Measurements from ENCODE around the gene P2RY6.

Gene P2RY6, protein sequence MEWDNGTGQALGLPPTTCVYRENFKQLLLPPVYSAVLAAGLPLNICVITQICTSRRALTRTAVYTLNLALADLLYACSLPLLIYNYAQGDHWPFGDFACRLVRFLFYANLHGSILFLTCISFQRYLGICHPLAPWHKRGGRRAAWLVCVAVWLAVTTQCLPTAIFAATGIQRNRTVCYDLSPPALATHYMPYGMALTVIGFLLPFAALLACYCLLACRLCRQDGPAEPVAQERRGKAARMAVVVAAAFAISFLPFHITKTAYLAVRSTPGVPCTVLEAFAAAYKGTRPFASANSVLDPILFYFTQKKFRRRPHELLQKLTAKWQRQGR

DNA sequence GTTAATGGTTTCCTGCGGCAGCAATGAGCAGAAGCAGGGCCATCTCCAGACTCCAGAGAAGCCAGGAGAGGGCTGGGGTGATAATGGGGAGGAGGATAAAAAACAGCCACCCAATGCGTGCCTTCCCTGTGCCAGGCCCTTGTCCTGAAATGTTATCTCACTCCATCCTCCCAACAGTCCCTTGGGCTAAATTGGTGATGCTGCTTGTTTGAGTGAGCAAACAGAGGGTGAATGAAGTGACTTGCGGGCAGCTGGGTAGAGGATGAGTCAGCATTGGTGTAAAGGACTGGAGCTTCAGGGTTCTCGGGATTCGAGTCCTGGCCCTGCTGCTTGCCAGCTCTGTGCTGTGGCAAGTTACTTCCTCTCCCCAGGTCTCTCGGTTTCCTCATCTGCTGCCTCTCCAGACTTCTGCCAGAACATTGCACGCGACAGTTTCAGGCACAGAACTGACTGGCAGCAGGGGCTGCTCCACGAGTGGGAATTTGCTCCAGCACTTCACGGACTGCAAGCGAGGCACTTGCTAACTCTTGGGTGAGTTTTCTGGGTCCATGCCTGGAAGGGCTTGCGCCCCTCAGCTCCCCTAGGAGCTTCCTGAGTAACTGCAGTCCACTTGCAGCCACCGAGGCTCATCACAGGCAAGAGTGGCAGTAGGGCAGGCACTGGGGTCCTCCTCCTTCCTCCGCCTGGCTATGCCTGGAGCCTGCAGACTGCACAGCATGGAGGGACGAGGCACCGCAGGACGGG, at the start of gene P2RY6:
TSS of gene P2RY6 (plus strand) at position 403 of the 744 bp plus-strand sequence. CDS start 24,181 bp downstream, outside the sequence.
- Histone ChIP-seq H3K36me3 (replicated peaks) (no peaks in the 10 kb centered on the region), H3K27me3 (replicated peaks) (no peaks in the 10 kb centered on the region), H3K27ac (no peak within 1 kb of the TSS), H3K4me3 (ENCODE audit: low read depth, low read length) (no peak within 1 kb of the TSS)
- DNase-seq, result no peak
- in situ Hi-C loops (cut with HindIII; ENCODE audit: low pct_ligation_motif_present, low sequenced_read_pairs), result no loop called here
- TF ChIP-seq, protein P1, sequence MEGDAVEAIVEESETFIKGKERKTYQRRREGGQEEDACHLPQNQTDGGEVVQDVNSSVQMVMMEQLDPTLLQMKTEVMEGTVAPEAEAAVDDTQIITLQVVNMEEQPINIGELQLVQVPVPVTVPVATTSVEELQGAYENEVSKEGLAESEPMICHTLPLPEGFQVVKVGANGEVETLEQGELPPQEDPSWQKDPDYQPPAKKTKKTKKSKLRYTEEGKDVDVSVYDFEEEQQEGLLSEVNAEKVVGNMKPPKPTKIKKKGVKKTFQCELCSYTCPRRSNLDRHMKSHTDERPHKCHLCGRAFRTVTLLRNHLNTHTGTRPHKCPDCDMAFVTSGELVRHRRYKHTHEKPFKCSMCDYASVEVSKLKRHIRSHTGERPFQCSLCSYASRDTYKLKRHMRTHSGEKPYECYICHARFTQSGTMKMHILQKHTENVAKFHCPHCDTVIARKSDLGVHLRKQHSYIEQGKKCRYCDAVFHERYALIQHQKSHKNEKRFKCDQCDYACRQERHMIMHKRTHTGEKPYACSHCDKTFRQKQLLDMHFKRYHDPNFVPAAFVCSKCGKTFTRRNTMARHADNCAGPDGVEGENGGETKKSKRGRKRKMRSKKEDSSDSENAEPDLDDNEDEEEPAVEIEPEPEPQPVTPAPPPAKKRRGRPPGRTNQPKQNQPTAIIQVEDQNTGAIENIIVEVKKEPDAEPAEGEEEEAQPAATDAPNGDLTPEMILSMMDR (IDR thresholded peaks at IDR 0.05; ENCODE audit: low read depth, low read length, missing control alignments), result no peak

DNA sequence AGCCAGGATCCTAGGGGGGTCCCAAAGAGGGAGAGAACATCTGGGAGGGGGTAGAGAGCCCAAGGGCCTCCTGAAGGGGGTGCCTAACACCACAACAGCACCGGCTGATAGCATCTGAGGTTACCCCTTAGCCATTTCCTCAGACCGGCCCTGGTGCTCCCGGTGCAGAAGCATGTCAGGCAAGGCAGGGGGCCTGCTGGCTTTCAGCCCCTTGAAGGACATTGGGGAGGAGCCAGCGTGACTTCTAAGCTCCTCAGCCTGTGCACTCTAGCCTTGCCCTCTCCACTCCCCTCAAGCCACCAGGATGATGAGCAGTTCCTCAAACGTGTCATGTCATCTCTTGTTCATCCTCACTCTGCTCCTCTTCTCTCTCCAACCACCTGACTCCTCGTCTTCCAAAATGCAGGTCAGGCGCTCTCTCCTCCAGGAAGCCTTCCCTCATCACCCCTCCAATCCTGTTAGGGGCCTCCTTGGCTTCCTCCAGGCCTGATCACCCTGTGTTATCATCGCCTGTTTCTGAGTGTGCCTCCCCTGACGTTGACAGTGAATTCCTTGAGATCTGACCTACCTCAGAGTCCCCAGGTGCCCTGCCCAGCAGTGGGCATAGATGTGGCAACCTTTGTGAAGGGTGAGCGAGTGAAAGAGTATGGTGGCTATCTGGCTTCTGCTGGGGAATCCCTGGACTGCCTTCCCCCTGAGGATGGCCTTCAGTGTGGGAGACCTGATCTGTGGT, 48.0 kb upstream of the P2RY6 start:
- in situ Hi-C loops (cut with HindIII; ENCODE audit: low pct_ligation_motif_present, low sequenced_read_pairs), result no loop called here
- no peak for DNase-seq
- Histone ChIP-seq H3K27ac (no peak overlapping the region), H3K4me3 (ENCODE audit: low read depth, low read length) (no peak overlapping the region), H3K36me3 (replicated peaks) (no peaks in the 10 kb centered on the region), H3K27me3 (replicated peaks) (no peaks in the 10 kb centered on the region)
- TF ChIP-seq, protein P1 (IDR thresholded peaks at IDR 0.05; ENCODE audit: low read depth, low read length, missing control alignments), result no peak

DNA sequence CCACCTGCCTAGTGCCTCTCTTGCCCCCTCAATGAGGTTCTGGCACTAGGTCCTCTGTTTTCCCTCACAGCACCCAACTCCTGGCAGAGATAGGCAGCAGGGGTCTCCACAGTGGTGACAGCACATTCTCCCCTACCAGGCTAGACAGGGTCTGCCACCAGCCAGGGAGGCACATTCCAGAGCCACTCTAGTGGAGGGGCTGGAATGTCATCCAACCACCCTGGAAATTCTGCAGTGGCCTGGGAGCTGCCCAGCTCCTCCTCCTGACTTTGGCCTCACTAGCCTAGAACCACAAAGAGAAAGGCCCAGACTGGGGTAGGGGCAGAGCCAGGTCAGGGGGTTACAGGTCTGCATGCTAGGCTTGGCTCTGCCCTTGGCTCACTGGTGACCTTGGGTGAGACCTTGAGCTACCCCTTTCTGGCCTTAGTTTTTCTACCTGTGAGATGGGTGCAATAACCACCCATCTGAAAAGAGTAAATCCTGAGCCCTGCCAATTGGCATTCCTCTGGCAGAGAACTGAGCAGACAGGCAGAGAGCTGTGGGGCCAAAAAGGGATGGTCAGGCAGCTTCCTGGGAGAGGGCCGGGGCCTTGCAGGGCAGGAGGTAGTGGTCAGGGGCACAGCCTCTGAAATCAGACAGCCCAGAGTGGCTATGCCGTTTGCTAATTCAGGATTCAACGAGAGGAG, 47.0 kb upstream of the P2RY6 start:
- Histone ChIP-seq H3K4me3 (ENCODE audit: low read depth, low read length) (no peak overlapping the region), H3K27me3 (replicated peaks) (no peaks in the 10 kb centered on the region), H3K36me3 (replicated peaks) (no peaks in the 10 kb centered on the region), H3K27ac (no peak overlapping the region)
- TF ChIP-seq, protein P1 (IDR thresholded peaks at IDR 0.05; ENCODE audit: low read depth, low read length, missing control alignments), result no peak
- no peak for DNase-seq
- in situ Hi-C loops (cut with HindIII; ENCODE audit: low pct_ligation_motif_present, low sequenced_read_pairs), result no loop called here

DNA sequence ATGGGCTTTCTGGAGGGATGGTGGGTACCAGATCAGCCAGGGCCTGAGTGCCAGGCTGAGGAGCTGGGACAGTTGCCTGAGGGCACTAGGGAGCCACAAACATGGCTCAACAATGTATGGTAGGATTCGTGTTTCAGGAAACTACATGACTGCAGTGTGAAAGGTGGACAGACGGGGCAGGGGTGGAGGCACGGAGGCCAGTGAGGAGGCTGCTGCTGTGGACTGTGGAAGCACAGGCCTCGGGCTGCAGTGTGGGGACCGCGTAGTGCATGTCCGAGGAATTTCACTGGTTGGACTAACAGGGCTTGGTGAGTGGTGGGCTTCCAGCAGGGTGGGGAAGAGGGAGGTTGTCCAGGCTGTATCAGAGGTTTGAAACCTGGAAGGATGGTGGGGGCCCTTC, 46.3 kb upstream of the P2RY6 start:
- H3K36me3 ChIP-seq (replicated peaks), result no peaks in the 10 kb centered on the region
- DNase-seq, result no peak
- TF ChIP-seq, protein P1 (IDR thresholded peaks at IDR 0.05; ENCODE audit: low read depth, low read length, missing control alignments), result no peak

DNA sequence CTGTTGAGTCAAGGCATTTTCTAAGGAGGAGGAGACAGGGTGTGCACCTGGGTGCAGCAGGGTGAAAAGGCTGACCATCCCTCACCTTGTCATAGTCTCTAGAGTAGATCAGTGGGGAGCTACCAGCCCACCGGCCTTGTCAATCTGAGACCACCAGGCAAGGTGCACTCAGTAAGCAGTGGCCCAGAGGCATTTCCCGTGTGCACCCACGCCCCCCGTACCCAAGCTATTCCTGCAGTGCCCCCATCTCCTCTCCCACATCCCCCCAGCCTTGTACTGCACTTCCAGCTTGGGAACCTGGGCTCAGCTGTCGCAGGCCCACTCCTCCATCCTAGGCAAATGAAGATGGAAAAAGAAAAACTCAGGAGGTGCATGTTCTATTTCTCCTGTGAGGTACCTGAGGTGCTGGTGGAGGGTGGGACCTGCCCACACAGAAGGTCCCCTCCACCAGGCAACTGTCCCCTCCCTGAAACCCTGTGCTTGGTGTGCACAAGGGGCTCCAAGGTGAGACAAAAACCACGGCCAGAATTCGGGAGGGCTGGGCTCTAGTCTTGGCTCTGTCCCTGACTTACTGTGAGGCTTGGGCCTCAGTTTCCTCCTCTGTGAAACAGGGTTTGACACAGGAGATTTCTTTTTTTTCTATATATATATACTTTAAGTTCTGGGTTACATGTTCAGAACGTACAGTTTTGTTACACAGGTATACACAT, 45.7 kb upstream of the P2RY6 start:
- Histone ChIP-seq H3K27me3 (replicated peaks) (no peaks in the 10 kb centered on the region), H3K4me3 (ENCODE audit: low read depth, low read length) (no peak overlapping the region), H3K27ac (no peak overlapping the region), H3K36me3 (replicated peaks) (no peaks in the 10 kb centered on the region)
- in situ Hi-C loops (cut with HindIII; ENCODE audit: low pct_ligation_motif_present, low sequenced_read_pairs), result no loop called here
- TF ChIP-seq, protein P1 (IDR thresholded peaks at IDR 0.05; ENCODE audit: low read depth, low read length, missing control alignments), result no peak
- DNase-seq, result no peak

More for the DNA sequence above, 46.3 kb upstream of the P2RY6 start:
- Histone ChIP-seq H3K4me3 (ENCODE audit: low read depth, low read length) (no peak overlapping the region), H3K27ac (no peak overlapping the region), H3K27me3 (replicated peaks) (no peaks in the 10 kb centered on the region)
- in situ Hi-C loops (cut with HindIII; ENCODE audit: low pct_ligation_motif_present, low sequenced_read_pairs), result no loop called here
